Mesenchymal stem cell (in vitro differentiated cells and primary cell): ENCODE results near the gene MT1A.
A peak's percentile ranks its signal among the peaks of the same experiment; 100 is the strongest.

ENCODE experiments used
- DNase-seq: peaks from one replicate; pipeline ENCODE4 v3.0.0-alpha.2; 2013
- H2AFZ ChIP-seq: one replicate; pipeline ENCODE4 v1.6.1; 2013; ENCODE audit warnings: low read depth, mild to moderate bottlenecking, control low read depth, inconsistent platforms, low read length, moderate library complexity
- H2AK5ac ChIP-seq: 2 replicates; pipeline ENCODE4 v1.6.1; 2013; ENCODE audit warnings: low read length, moderate library complexity, mild to moderate bottlenecking, inconsistent platforms; ENCODE audit not compliant: severe bottlenecking
- H2BK120ac ChIP-seq: one replicate; pipeline ENCODE4 v1.6.1; 2013; ENCODE audit warnings: low read depth, mild to moderate bottlenecking, inconsistent platforms, low read length, moderate library complexity
- H2BK12ac ChIP-seq, 2 experiments: one replicate each; pipeline ENCODE4 v1.6.1; 2013; ENCODE audit warnings: inconsistent platforms in 2 of 2, low read length in 2 of 2, mild to moderate bottlenecking in 2 of 2, moderate library complexity in 2 of 2, control low read depth in 1 of 2
- H2BK15ac ChIP-seq: one replicate; pipeline ENCODE4 v1.6.1; 2013; ENCODE audit warnings: mild to moderate bottlenecking, low read depth, inconsistent platforms; ENCODE audit not compliant: poor library complexity, severe bottlenecking
- H2BK5ac ChIP-seq: 2 replicates; pipeline ENCODE4 v1.6.1; 2013; ENCODE audit warnings: low read depth, mild to moderate bottlenecking, low read length, control low read depth, inconsistent platforms; ENCODE audit not compliant: poor library complexity, severe bottlenecking
- H3K14ac ChIP-seq, 2 experiments: one replicate each; pipeline ENCODE4 v1.6.1; 2013; ENCODE audit warnings: inconsistent platforms in 2 of 2, low read length in 2 of 2, control low read depth in 1 of 2, mild to moderate bottlenecking in 1 of 2, moderate library complexity in 1 of 2
- H3K18ac ChIP-seq, 2 experiments: one replicate each; pipeline ENCODE4 v1.6.1; 2013; ENCODE audit warnings: inconsistent platforms in 2 of 2, low read length in 2 of 2, control low read depth in 1 of 2, low read depth in 1 of 2, mild to moderate bottlenecking in 1 of 2
- H3K23ac ChIP-seq, 2 experiments: one replicate each; pipeline ENCODE4 v1.6.1; 2013; ENCODE audit warnings: inconsistent platforms in 2 of 2, low read length in 2 of 2, mild to moderate bottlenecking in 2 of 2, moderate library complexity in 2 of 2, control low read depth in 1 of 2
- H3K27ac ChIP-seq: 2 replicates; pipeline ENCODE4 v1.5.1; 2013; ENCODE audit warnings: mild to moderate bottlenecking, moderate library complexity, low read length, control low read depth, inconsistent platforms; ENCODE audit not compliant: poor library complexity, severe bottlenecking
- H3K27me3 ChIP-seq, 2 experiments: 2 replicates each; pipeline versions ENCODE4 v1.6.1 to v1.7.0; 2013; ENCODE audit warnings: low read length in 2 of 2, mild to moderate bottlenecking in 2 of 2, moderate library complexity in 2 of 2, control low read depth in 1 of 2, inconsistent platforms in 1 of 2; ENCODE audit not compliant: control insufficient read depth in 1 of 2, insufficient read depth in 1 of 2
- H3K36me3 ChIP-seq, 2 experiments: 2 replicates each; pipeline versions ENCODE4 v1.6.1 to v1.7.0; 2013; ENCODE audit warnings: low read length in 2 of 2, control low read depth in 1 of 2, inconsistent platforms in 1 of 2, low read depth in 1 of 2, mild to moderate bottlenecking in 1 of 2; ENCODE audit not compliant: insufficient read depth in 2 of 2, control insufficient read depth in 1 of 2
- H3K4ac ChIP-seq, 2 experiments: one replicate each; pipeline ENCODE4 v1.6.1; 2013; ENCODE audit warnings: inconsistent platforms in 2 of 2, low read length in 2 of 2, mild to moderate bottlenecking in 2 of 2, moderate library complexity in 2 of 2, control low read depth in 1 of 2, low read depth in 1 of 2
- H3K4me1 ChIP-seq: 2 replicates; pipeline ENCODE4 v1.6.1; 2013; ENCODE audit warnings: low read depth, low read length, control low read depth; ENCODE audit not compliant: control insufficient read depth, insufficient read depth
- H3K4me2 ChIP-seq: 2 replicates; pipeline ENCODE4 v1.6.1; 2013; ENCODE audit warnings: low read length, mild to moderate bottlenecking, inconsistent platforms; ENCODE audit not compliant: poor library complexity, severe bottlenecking
- H3K4me3 ChIP-seq, 2 experiments: 2 replicates each; pipeline versions ENCODE4 v1.5.1 to v1.7.0; 2013; ENCODE audit warnings: low read length in 2 of 2, mild to moderate bottlenecking in 2 of 2, control low read depth in 1 of 2, low read depth in 1 of 2; ENCODE audit not compliant: insufficient read depth in 1 of 2
- H3K79me1 ChIP-seq: replicated peaks from 2 replicates; pipeline ENCODE4 v1.6.1; 2013; ENCODE audit warnings: mild to moderate bottlenecking, control low read depth, low read length, inconsistent platforms; ENCODE audit not compliant: poor library complexity, severe bottlenecking
- H3K9ac ChIP-seq: 2 replicates; pipeline ENCODE4 v1.7.0; 2013; ENCODE audit warnings: mild to moderate bottlenecking, low read length, moderate library complexity
- H3K9me3 ChIP-seq: 2 replicates; pipeline ENCODE4 v1.7.0; 2013; ENCODE audit warnings: mild to moderate bottlenecking, low read length; ENCODE audit not compliant: control insufficient read depth
- H4K8ac ChIP-seq: one replicate; pipeline ENCODE4 v1.6.1; 2013; ENCODE audit warnings: inconsistent platforms, mild to moderate bottlenecking, low read length, moderate library complexity
- H4K91ac ChIP-seq: one replicate; pipeline ENCODE4 v1.6.1; 2013; ENCODE audit warnings: mild to moderate bottlenecking, low read length, inconsistent platforms
- WGBS: methylation state at CpG from one replicate; pipeline ENCODE4 v1.1.7; 2013; ENCODE audit warnings: mixed read lengths; 5-methylcytosine and 5-hydroxymethylcytosine counted together

MT1A gene

DNA sequence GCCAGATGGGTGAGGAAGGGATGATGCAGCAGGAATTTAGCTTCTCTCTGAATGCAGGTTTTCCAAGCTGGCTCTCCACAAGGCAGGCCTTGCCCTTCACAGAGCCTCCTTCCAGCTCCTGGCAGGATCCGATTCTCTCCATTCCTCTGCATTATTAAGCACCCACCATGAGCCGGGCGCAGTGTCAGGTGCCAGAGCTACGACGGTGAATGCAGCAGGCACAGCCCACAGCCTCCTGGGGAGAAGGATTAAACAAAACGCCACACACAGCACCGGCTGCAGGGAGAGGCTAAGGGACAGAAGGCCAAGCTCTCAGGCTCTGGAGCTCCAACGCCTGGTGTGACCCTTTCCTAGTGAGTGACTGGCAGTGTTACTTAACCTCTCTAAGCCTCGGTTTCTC is 37.1 kb upstream of the MT1A start:
- Histone ChIP-seq H3K4me3 (no peak overlapping the region), H3K27ac (no peak overlapping the region), H2BK120ac (no peak overlapping the region), H3K23ac (peak overlapping the region in 1 of 2 experiments; percentile 67), H3K9me3 (peaks cover 3% of the 10 kb centered on the region), H3K14ac (no peak overlapping the region), H2BK15ac (no peak overlapping the region), H2AFZ (peak overlapping the region; percentile 46), H3K9ac (no peak overlapping the region), H4K8ac (no peak overlapping the region), H3K18ac (no peak overlapping the region), H3K4me2 (no peak overlapping the region), H2BK12ac (no peak overlapping the region), H3K36me3 (no peaks in the 10 kb centered on the region), H2BK5ac (no peak overlapping the region), H3K4ac (no peak overlapping the region), H2AK5ac (no peak overlapping the region), H3K4me1 (peaks cover 5% of the 10 kb centered on the region), H3K79me1 (peaks cover 4% of the 10 kb centered on the region), H3K27me3 (peaks cover 0 to 3% of the 10 kb centered on the region in 2 experiments), H4K91ac (no peak overlapping the region)
- 54% methylated on average over 9 of the region's 9 CpGs for WGBS
- no peak for DNase-seq

DNA sequence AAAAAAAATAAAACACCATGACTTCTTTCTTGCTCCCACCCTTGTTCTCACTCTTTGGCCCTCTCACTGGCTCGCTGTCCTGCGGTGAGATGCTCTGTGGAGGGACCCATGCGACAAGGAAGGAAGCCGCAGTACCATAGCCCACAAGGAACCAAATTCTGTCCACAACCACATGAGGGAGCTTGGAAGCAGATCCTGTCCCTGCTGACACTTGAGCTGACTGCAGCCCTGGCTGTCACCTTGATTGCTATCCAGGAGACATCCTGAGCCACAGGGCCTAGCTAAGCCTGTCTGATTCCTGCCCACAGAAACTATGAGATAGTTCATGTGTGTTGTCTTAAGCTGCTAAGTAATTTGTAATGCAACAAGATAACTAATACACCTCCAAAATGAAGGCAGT is 34.9 kb upstream of the MT1A start:
- no peak overlapping the region for H2BK15ac ChIP-seq
- peaks cover 4% of the 10 kb centered on the region for H3K79me1 ChIP-seq
- H3K27ac ChIP-seq, result no peak overlapping the region
- no peak overlapping the region for H3K4ac ChIP-seq
- no peak overlapping the region for H3K23ac ChIP-seq
- H2BK12ac ChIP-seq, result peak overlapping the region in 1 of 2 experiments; percentile 52
- H4K8ac ChIP-seq, result no peak overlapping the region
- H3K27me3 ChIP-seq, result no peaks in the 10 kb centered on the region
- no peak overlapping the region for H2AFZ ChIP-seq
- DNase-seq, result peak; percentile 60
- H3K36me3 ChIP-seq, result no peaks in the 10 kb centered on the region
- no peak overlapping the region for H4K91ac ChIP-seq
- no peaks in the 10 kb centered on the region for H3K9me3 ChIP-seq
- H2BK120ac ChIP-seq, result no peak overlapping the region
- H3K4me1 ChIP-seq, result peaks cover 20% of the 10 kb centered on the region
- H3K4me2 ChIP-seq, result no peak overlapping the region
- 64% methylated on average over 4 of the region's 4 CpGs for WGBS
- H3K18ac ChIP-seq, result no peak overlapping the region
- no peak overlapping the region for H2BK5ac ChIP-seq
- H3K4me3 ChIP-seq, result no peak overlapping the region
- H3K9ac ChIP-seq, result peak overlapping the region; percentile 13
- no peak overlapping the region for H2AK5ac ChIP-seq
- H3K14ac ChIP-seq, result no peak overlapping the region

DNA sequence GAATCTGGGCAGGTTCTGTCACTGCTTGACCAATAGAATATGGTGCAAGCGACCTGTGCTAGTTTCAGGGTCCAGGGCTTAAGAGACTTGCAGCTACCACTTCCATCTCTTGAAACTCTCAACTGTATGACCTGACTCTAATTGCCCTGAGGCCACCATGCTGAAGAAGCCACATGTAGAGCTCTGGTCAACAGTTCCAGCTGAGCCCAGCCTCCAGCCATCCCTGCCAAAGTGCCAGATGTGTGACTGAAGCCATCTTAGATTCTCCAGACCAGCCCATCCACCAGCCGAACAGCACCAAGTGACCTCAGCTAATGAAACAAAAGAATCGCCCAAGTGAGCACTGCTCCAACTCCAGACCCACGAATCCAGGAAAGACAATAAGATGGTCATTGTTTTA is 33.5 kb upstream of the MT1A start:
- Histone ChIP-seq H3K4ac (peak overlapping the region in 1 of 2 experiments; percentile 86), H2AFZ (no peak overlapping the region), H3K4me1 (peaks cover 21% of the 10 kb centered on the region), H3K27ac (no peak overlapping the region), H2BK120ac (peak overlapping the region; percentile 38), H3K36me3 (no peaks in the 10 kb centered on the region), H2BK15ac (peak overlapping the region; percentile 73), H2AK5ac (peak overlapping the region; percentile 66), H3K4me3 (no peak overlapping the region), H3K9ac (no peak overlapping the region), H2BK12ac (peak overlapping the region in 1 of 2 experiments; percentile 82), H3K27me3 (no peaks in the 10 kb centered on the region), H3K4me2 (no peak overlapping the region), H3K14ac (no peak overlapping the region), H3K79me1 (peaks cover 4% of the 10 kb centered on the region), H3K9me3 (no peaks in the 10 kb centered on the region), H2BK5ac (no peak overlapping the region), H4K8ac (peak overlapping the region; percentile 4), H3K18ac (peak overlapping the region in 1 of 2 experiments; percentile 67), H4K91ac (peak overlapping the region; percentile 80), H3K23ac (no peak overlapping the region)
- 96% methylated on average over 4 of the region's 4 CpGs for WGBS
- no peak for DNase-seq

DNA sequence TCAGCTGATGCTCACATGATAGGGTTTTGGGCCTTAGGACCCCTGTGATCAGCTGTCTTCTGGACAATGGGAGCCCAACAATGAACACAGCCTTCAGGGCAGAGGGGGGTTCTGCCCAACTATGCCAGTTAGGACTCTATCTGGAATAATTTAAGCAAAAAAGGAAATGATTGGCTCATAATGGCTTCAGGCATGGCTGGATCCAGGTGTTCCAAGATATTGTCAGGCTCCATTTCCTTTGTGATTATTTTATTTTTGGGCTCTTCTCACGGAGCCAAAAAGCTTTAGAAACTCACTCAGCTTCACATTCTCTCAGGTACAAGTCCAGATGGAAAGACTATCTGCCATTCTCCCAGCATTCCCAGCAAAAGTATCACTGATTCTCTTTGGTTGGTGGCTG is 33.0 kb upstream of the MT1A start:
- H4K91ac ChIP-seq, result peak overlapping the region; percentile 78
- H3K23ac ChIP-seq, result no peak overlapping the region
- peak overlapping the region; percentile 38 for H2BK120ac ChIP-seq
- H3K9me3 ChIP-seq, result no peaks in the 10 kb centered on the region
- H3K27ac ChIP-seq, result peak overlapping the region; percentile 99
- H3K27me3 ChIP-seq, result no peaks in the 10 kb centered on the region
- DNase-seq, result no peak
- H2AFZ ChIP-seq, result no peak overlapping the region
- peaks cover 25% of the 10 kb centered on the region for H3K4me1 ChIP-seq
- H2BK12ac ChIP-seq, result peak overlapping the region; percentile 94 to 98
- H3K4me3 ChIP-seq, result peak overlapping the region in 1 of 2 experiments; percentile 6
- peak overlapping the region; percentile 67 to 81 for H3K18ac ChIP-seq
- 69% methylated on average over 1 of the region's 1 CpG for WGBS
- peak overlapping the region; percentile 81 to 86 for H3K4ac ChIP-seq
- peaks cover 4% of the 10 kb centered on the region for H3K79me1 ChIP-seq
- H2AK5ac ChIP-seq, result peak overlapping the region; percentile 76
- peak overlapping the region; percentile 84 for H3K9ac ChIP-seq
- peak overlapping the region; percentile 76 for H4K8ac ChIP-seq
- H3K36me3 ChIP-seq, result no peaks in the 10 kb centered on the region
- no peak overlapping the region for H2BK15ac ChIP-seq
- no peak overlapping the region for H3K14ac ChIP-seq
- no peak overlapping the region for H2BK5ac ChIP-seq
- H3K4me2 ChIP-seq, result no peak overlapping the region
